ENCODE measurements around the gene OR51V1.

The OR51V1 gene

DNA sequence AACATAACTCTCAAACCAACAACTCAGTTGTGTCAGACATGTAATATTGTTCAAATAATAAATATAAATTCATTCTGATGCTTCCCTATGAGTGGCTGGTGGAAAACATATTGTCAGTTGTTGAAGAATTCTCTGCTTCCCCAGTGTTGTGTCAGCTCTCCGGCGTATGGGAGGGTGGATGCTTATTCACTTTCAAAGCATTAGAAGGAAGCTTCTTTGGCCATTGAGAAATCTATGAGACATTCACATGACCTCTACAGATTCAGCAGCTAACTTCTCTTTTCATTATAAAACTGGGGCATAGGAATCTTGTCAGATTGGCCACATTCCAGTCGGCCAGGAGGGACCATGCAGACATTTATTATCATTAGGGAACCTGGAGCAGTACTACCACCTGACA is 2.9 kb downstream of the OR51V1 start:
- Histone ChIP-seq H3K9me3 (ENCODE audit: insufficient read depth, low read length) (no peaks in the 10 kb centered on the region; the same call in none of the 2 replicates), H3K36me3 (ENCODE audit: insufficient read depth, insufficient read length, low read length) (no peaks in the 10 kb centered on the region), H3K4me3 (ENCODE audit: insufficient read length, low read depth) (no peak overlapping the region), H3K9ac (ENCODE audit: insufficient read length, low read depth) (no peak overlapping the region), H3K4me1 (ENCODE audit: insufficient read depth, insufficient read length) (no peaks in the 10 kb centered on the region), H3K27me3 (ENCODE audit: insufficient read depth, insufficient read length) (no peaks in the 10 kb centered on the region)
- DNase-seq (ENCODE audit: low read depth, low spot score), result no peak
- TF ChIP-seq ZNF274 (IDR thresholded peaks at IDR 0.05; ENCODE audit: low read depth, low read length) (no peak), SUZ12 (IDR thresholded peaks at IDR 0.05; ENCODE audit: extremely low read depth, insufficient read depth, insufficient read length) (no peak), YY1 (IDR thresholded peaks at IDR 0.05; ENCODE audit: insufficient read depth, insufficient read length) (no peak)

DNA sequence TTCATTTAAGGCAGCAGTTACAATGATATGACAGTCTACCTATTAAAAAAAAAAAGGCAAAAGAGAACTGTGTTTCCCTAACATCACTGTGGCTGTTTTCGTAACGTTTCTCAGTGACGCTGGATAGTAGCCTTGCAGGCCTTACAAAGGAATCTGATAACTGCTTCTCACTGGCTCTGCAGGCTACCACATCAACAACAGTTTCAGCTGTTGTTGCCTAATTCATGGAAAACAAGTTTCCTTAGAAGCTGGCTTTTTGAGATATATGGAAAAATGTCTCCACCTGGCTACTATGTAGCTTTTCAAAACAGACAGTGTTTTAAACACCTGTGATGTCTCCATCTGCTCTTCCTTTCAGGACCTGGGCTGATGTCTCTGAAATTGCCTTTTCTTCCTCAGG is 3.8 kb downstream of the OR51V1 start:
- no peaks in the 10 kb centered on the region for H3K27me3 ChIP-seq (ENCODE audit: insufficient read depth, insufficient read length)
- TF ChIP-seq SUZ12 (IDR thresholded peaks at IDR 0.05; ENCODE audit: extremely low read depth, insufficient read depth, insufficient read length) (no peak), YY1 (IDR thresholded peaks at IDR 0.05; ENCODE audit: insufficient read depth, insufficient read length) (no peak), ZNF274 (IDR thresholded peaks at IDR 0.05; ENCODE audit: low read depth, low read length) (no peak)
- DNase-seq (ENCODE audit: low read depth, low spot score), result no peak

DNA sequence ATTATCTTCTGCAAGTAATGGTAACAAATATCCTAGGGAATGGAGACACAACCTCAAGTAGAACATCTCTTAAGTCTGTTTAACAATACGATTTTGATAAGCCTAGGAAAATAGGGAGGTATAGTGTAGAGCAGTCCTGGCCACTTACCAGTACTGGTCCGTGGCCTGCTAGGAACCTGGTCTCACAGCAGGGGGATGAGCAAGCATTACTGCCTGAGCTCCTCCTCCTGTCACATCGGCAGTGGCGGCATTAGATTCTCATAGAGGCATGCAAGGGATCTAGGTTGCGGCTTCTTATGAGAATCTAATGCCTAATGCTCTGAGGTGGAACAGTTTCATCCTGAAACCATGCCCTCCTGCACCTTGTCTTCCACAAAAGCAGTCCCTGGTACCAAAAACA is 4.4 kb downstream of the OR51V1 start:
- Histone ChIP-seq H3K4me1 (ENCODE audit: insufficient read depth, insufficient read length) (no peaks in the 10 kb centered on the region), H3K4me3 (ENCODE audit: insufficient read length, low read depth) (no peak overlapping the region), H3K9ac (ENCODE audit: insufficient read length, low read depth) (no peak overlapping the region), H3K9me3 (ENCODE audit: insufficient read depth, low read length) (no peaks in the 10 kb centered on the region; the same call in none of the 2 replicates), H3K36me3 (ENCODE audit: insufficient read depth, insufficient read length, low read length) (no peaks in the 10 kb centered on the region), H3K27me3 (ENCODE audit: insufficient read depth, insufficient read length) (no peaks in the 10 kb centered on the region)
- TF ChIP-seq YY1 (IDR thresholded peaks at IDR 0.05; ENCODE audit: insufficient read depth, insufficient read length), result no peak
- TF ChIP-seq ZNF274 (IDR thresholded peaks at IDR 0.05; ENCODE audit: low read depth, low read length), result no peak
- no peak for TF ChIP-seq SUZ12 (IDR thresholded peaks at IDR 0.05; ENCODE audit: extremely low read depth, insufficient read depth, insufficient read length)
- no peak for DNase-seq (ENCODE audit: low read depth, low spot score)

More for the DNA sequence above, 3.8 kb downstream of the OR51V1 start:
- Histone ChIP-seq H3K4me1 (ENCODE audit: insufficient read depth, insufficient read length) (no peaks in the 10 kb centered on the region), H3K9me3 (ENCODE audit: insufficient read depth, low read length) (no peaks in the 10 kb centered on the region; the same call in none of the 2 replicates), H3K36me3 (ENCODE audit: insufficient read depth, insufficient read length, low read length) (no peaks in the 10 kb centered on the region), H3K4me3 (ENCODE audit: insufficient read length, low read depth) (no peak overlapping the region), H3K9ac (ENCODE audit: insufficient read length, low read depth) (no peak overlapping the region)

GRCh38 chr11:5192738-5193137 is 7.7 kb downstream of the OR51V1 start:
- H3K9me3 ChIP-seq (ENCODE audit: insufficient read depth, low read length), result peaks cover 6% of the 10 kb centered on the region
- H3K9ac ChIP-seq (ENCODE audit: insufficient read length, low read depth), result no peak overlapping the region
- H3K4me1 ChIP-seq (ENCODE audit: insufficient read depth, insufficient read length), result no peaks in the 10 kb centered on the region
- H3K27me3 ChIP-seq (ENCODE audit: insufficient read depth, insufficient read length), result no peaks in the 10 kb centered on the region
- TF ChIP-seq YY1 (IDR thresholded peaks at IDR 0.05; ENCODE audit: insufficient read depth, insufficient read length) (no peak), SUZ12 (IDR thresholded peaks at IDR 0.05; ENCODE audit: extremely low read depth, insufficient read depth, insufficient read length) (no peak), ZNF274 (IDR thresholded peaks at IDR 0.05; ENCODE audit: low read depth, low read length) (no peak)
- H3K4me3 ChIP-seq (ENCODE audit: insufficient read length, low read depth), result no peak overlapping the region
- no peak for DNase-seq (ENCODE audit: low read depth, low spot score)
- no peaks in the 10 kb centered on the region for H3K36me3 ChIP-seq (ENCODE audit: insufficient read depth, insufficient read length, low read length)

GRCh38 chr11:5188201-5188600 is 12.3 kb downstream of the OR51V1 start:
- DNase-seq (ENCODE audit: low read depth, low spot score), result no peak
- Histone ChIP-seq H3K36me3 (ENCODE audit: insufficient read depth, insufficient read length, low read length) (no peaks in the 10 kb centered on the region), H3K9ac (ENCODE audit: insufficient read length, low read depth) (no peak overlapping the region), H3K4me1 (ENCODE audit: insufficient read depth, insufficient read length) (no peaks in the 10 kb centered on the region), H3K9me3 (ENCODE audit: insufficient read depth, low read length) (peaks cover 6% of the 10 kb centered on the region), H3K4me3 (ENCODE audit: insufficient read length, low read depth) (no peak overlapping the region), H3K27me3 (ENCODE audit: insufficient read depth, insufficient read length) (no peaks in the 10 kb centered on the region)
- TF ChIP-seq SUZ12 (IDR thresholded peaks at IDR 0.05; ENCODE audit: extremely low read depth, insufficient read depth, insufficient read length), result no peak
- TF ChIP-seq YY1 (IDR thresholded peaks at IDR 0.05; ENCODE audit: insufficient read depth, insufficient read length), result no peak
- TF ChIP-seq ZNF274 (IDR thresholded peaks at IDR 0.05; ENCODE audit: low read depth, low read length), result no peak

DNA sequence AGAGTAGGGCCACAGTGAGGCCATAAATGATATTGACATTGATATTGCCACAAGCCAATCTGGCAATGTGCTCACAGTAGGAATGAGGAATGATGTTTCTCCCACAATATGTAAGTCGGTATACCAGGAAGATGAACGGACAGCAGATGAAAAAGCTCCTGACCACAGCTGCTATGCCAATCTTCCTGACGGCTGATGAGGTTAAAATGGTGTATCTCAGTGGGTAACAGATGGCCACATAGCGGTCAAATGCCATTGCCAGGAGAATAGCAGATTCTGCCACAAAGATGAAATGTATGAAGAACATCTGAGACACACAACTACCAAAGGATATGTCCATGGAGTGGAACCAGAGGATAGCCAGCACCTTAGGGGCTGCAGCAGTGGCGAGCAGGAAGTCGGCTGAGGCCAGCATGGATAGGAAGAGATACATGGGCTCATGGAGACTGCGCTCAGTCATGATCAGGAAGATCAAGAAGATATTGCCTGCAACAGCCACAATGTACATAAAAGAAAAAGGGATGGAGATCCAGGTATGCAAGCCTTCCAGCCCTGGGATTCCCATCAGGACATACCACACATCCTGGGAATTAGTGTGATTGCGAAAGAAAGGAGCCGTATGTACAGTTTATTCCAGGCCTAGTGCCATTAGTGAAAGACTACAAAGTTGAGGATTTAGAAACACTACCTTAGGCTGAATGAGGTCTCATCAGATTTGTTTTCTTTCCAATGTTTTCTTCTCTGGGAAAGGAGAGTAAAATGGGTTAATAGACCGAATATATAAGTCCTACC is 22.2 kb downstream of the OR51V1 start:
- Histone ChIP-seq H3K9ac (ENCODE audit: insufficient read length, low read depth) (no peak overlapping the region), H3K4me1 (ENCODE audit: insufficient read depth, insufficient read length) (no peaks in the 10 kb centered on the region), H3K9me3 (ENCODE audit: insufficient read depth, low read length) (no peaks in the 10 kb centered on the region), H3K4me3 (ENCODE audit: insufficient read length, low read depth) (no peak overlapping the region), H3K27me3 (ENCODE audit: insufficient read depth, insufficient read length) (no peaks in the 10 kb centered on the region), H3K36me3 (ENCODE audit: insufficient read depth, insufficient read length, low read length) (no peaks in the 10 kb centered on the region)
- no peak for DNase-seq (ENCODE audit: low read depth, low spot score)
- TF ChIP-seq YY1 (IDR thresholded peaks at IDR 0.05; ENCODE audit: insufficient read depth, insufficient read length), result no peak

DNA sequence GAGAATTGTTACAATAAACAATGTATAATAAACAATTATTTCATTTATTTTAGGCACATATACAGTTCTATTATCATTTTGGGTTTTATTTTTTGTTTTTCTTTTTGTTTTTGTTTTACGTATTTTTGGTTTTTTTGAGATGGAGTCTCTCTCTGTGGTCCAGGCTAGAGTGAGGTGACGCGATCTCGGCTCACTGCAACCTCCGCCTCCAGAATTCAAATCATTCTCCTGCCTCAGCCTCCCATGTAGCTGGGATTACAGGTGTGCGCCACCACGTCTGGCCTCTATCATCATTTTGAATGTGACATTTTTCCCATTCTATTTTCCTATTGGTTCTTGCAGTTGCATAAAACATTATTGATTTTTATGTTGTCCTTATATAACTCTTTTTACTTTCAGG is 25.5 kb downstream of the OR51V1 start:
- H3K9ac ChIP-seq (ENCODE audit: insufficient read length, low read depth), result no peak overlapping the region
- no peaks in the 10 kb centered on the region for H3K36me3 ChIP-seq (ENCODE audit: insufficient read depth, insufficient read length, low read length)
- no peaks in the 10 kb centered on the region for H3K27me3 ChIP-seq (ENCODE audit: insufficient read depth, insufficient read length)
- H3K9me3 ChIP-seq (ENCODE audit: insufficient read depth, low read length), result no peaks in the 10 kb centered on the region
- TF ChIP-seq ZNF274 (IDR thresholded peaks at IDR 0.05; ENCODE audit: low read depth, low read length) (no peak), SUZ12 (IDR thresholded peaks at IDR 0.05; ENCODE audit: extremely low read depth, insufficient read depth, insufficient read length) (no peak), YY1 (IDR thresholded peaks at IDR 0.05; ENCODE audit: insufficient read depth, insufficient read length) (no peak)
- no peak for DNase-seq (ENCODE audit: low read depth, low spot score)
- H3K4me1 ChIP-seq (ENCODE audit: insufficient read depth, insufficient read length), result no peaks in the 10 kb centered on the region
- H3K4me3 ChIP-seq (ENCODE audit: insufficient read length, low read depth), result no peak overlapping the region

Measured in NT2/D1 (cell line).